HEK293 (cell line): ENCODE measurements around the gene BIRC7.

Experiments
- ATF2 ChIP-seq: fragments of 450-650 bp; formaldehyde crosslinking; IDR thresholded peaks from 2 replicates; pipeline ENCODE4 v1.5.1; 2016; ENCODE audit warnings: missing biosample characterization, missing genetic modification characterization, low read depth
- BCL6B ChIP-seq: fragments of 450-650 bp; formaldehyde crosslinking; IDR thresholded peaks from 2 replicates; pipeline ENCODE4 v1.5.1; 2017; ENCODE audit warnings: missing biosample characterization, missing genetic modification characterization
- CTCF ChIP-seq: fragments of 450-650 bp; formaldehyde crosslinking; IDR thresholded peaks from 2 replicates; pipeline ENCODE4 v1.5.1; 2016; ENCODE audit warnings: missing biosample characterization, missing genetic modification characterization
- PBX3 ChIP-seq: sonication (generic); formaldehyde crosslinking; IDR thresholded peaks from 2 replicates; pipeline ENCODE4 v1.8.1; 2022; ENCODE audit warnings: mild to moderate bottlenecking, moderate library complexity, missing genetic modification reagents
- REPIN1 ChIP-seq: fragments of 450-650 bp; formaldehyde crosslinking; IDR thresholded peaks from 2 replicates; pipeline ENCODE4 v1.5.1; 2017; ENCODE audit warnings: missing biosample characterization, missing genetic modification characterization, low read depth
- REST ChIP-seq: fragments of 450-650 bp; formaldehyde crosslinking; IDR thresholded peaks from 2 replicates; pipeline ENCODE4 v1.5.1; 2016; ENCODE audit warnings: missing biosample characterization, missing genetic modification characterization
- YY1 ChIP-seq: fragments of 450-650 bp; formaldehyde crosslinking; IDR thresholded peaks from 2 replicates; pipeline ENCODE4 v1.5.1; 2018; ENCODE audit warnings: missing biosample characterization, missing genetic modification characterization
- YY2 ChIP-seq: fragments of 450-650 bp; formaldehyde crosslinking; IDR thresholded peaks from 2 replicates; pipeline ENCODE4 v1.5.1; 2016; ENCODE audit warnings: missing biosample characterization, missing genetic modification characterization
- ZBTB7A ChIP-seq: fragments of 450-650 bp; formaldehyde crosslinking; IDR thresholded peaks from 2 replicates; pipeline ENCODE4 v1.5.1; 2016; ENCODE audit warnings: low read depth, missing biosample characterization, missing genetic modification characterization
- ZNF302 ChIP-seq: fragments of 450-650 bp; formaldehyde crosslinking; IDR thresholded peaks from 2 replicates; pipeline ENCODE4 v1.5.1; 2016; ENCODE audit warnings: missing biosample characterization, missing genetic modification characterization, low read depth
- ZNF311 ChIP-seq: fragments of 450-650 bp; formaldehyde crosslinking; IDR thresholded peaks from 2 replicates; pipeline ENCODE4 v1.5.1; 2017; ENCODE audit warnings: missing biosample characterization, missing genetic modification characterization, borderline replicate concordance
- ZNF423 ChIP-seq: fragments of 450-650 bp; formaldehyde crosslinking; IDR thresholded peaks from 2 replicates; pipeline ENCODE4 v1.5.1; 2016; ENCODE audit warnings: missing biosample characterization, missing genetic modification characterization

GRCh38 chr20:63242736-63243135 is 7.0 kb downstream of the BIRC7 start:
- no peak for TF ChIP-seq ZNF302 (tag by site-specific recombination)
- no peak for TF ChIP-seq ZNF311 (tag by site-specific recombination)
- TF ChIP-seq YY1: no peak
- TF ChIP-seq REST: no peak
- no peak for TF ChIP-seq CTCF
- no peak for TF ChIP-seq YY2 (tag by site-specific recombination)
- no peak for TF ChIP-seq REPIN1 (tag by site-specific recombination)
- TF ChIP-seq ZNF423: no peak
- no peak for TF ChIP-seq BCL6B (tag by site-specific recombination)
- no peak for TF ChIP-seq ATF2
- TF ChIP-seq ZBTB7A (tag by site-specific recombination): no peak
- no peak for TF ChIP-seq PBX3 (CRISPR knock-in tag)
